Mesothelial cell of epicardium (in vitro differentiated cells): ENCODE measurements around the gene MTF1. TPM values are rescaled to one million over a fixed set of nuclear protein-coding genes. Genes with fewer than 3 reads are reported as not detected.

Source experiments
- DNase-seq, 2 experiments: peaks; one replicate each; pipeline ENCODE4 v3.0.0; 2021; ENCODE audit warnings: low spot score in 2 of 2; ENCODE audit not compliant: unreplicated experiment in 2 of 2
- H3K27ac Mint-ChIP-seq: 2 replicates; pipeline ENCODE4 v1.8.0; 2021; ENCODE audit warnings: mixed read lengths
- H3K27me3 Mint-ChIP-seq: 2 replicates; pipeline ENCODE4 v1.8.0; 2021; ENCODE audit warnings: low read depth, mixed read lengths
- H3K36me3 Mint-ChIP-seq: 2 replicates; pipeline ENCODE4 v1.8.0; 2021; ENCODE audit warnings: mixed read lengths
- H3K4me1 Mint-ChIP-seq: 2 replicates; pipeline ENCODE4 v1.8.0; 2021; ENCODE audit warnings: mixed read lengths
- H3K4me3 Mint-ChIP-seq: 2 replicates; pipeline ENCODE4 v1.8.0; 2021; ENCODE audit warnings: mild to moderate bottlenecking, moderate library complexity, mixed read lengths
- H3K9me3 Mint-ChIP-seq: 2 replicates; pipeline ENCODE4 v1.8.0; 2021; ENCODE audit warnings: mixed read lengths
- CTCF ChIP-seq: fragments of 200-600 bp; sonication (generic); IDR thresholded peaks from one replicate; pipeline ENCODE4 v1.5.0; 2021; ENCODE audit warnings: antibody characterized with exemption; ENCODE audit not compliant: unreplicated experiment
- total RNA-seq: library from RNA; stranded (reverse); gene quantifications from 3 replicates; pipeline ENCODE4 v1.2.1, GENCODE V29; 2021

The MTF1 gene
- total RNA-seq, 1 donor from 2014 or later = 14.3 TPM

- H3K4me1 Mint-ChIP-seq = peaks cover 5% of the 10 kb centered on the region
- TF ChIP-seq CTCF = no peak
- DNase-seq = no peak
- H3K9me3 Mint-ChIP-seq = no peaks in the 10 kb centered on the region
- peaks cover 2% of the 10 kb centered on the region for H3K36me3 Mint-ChIP-seq
- H3K4me3 Mint-ChIP-seq = no peak overlapping the region
- H3K27ac Mint-ChIP-seq = no peak overlapping the region
- no peaks in the 10 kb centered on the region for H3K27me3 Mint-ChIP-seq
These were observed 45.8 kb downstream of the MTF1 start for GRCh38 chr1:37813529-37814145.

- no peaks in the 10 kb centered on the region for H3K27me3 Mint-ChIP-seq
- no peak overlapping the region for H3K27ac Mint-ChIP-seq
- no peaks in the 10 kb centered on the region for H3K9me3 Mint-ChIP-seq
- peaks cover 2% of the 10 kb centered on the region for H3K36me3 Mint-ChIP-seq
- H3K4me1 Mint-ChIP-seq = peaks cover 13% of the 10 kb centered on the region
- peak; percentile 66 for TF ChIP-seq CTCF
- no peak overlapping the region for H3K4me3 Mint-ChIP-seq
- DNase-seq = peak; percentile 46 to 78
These were observed 48.3 kb downstream of the MTF1 start for GRCh38 chr1:37811027-37811655.

GRCh38 chr1:37809942-37810341 is 49.5 kb downstream of the MTF1 start:
- peaks cover 13% of the 10 kb centered on the region for H3K4me1 Mint-ChIP-seq
- no peaks in the 10 kb centered on the region for H3K9me3 Mint-ChIP-seq
- H3K27ac Mint-ChIP-seq = no peak overlapping the region
- H3K27me3 Mint-ChIP-seq = no peaks in the 10 kb centered on the region
- H3K36me3 Mint-ChIP-seq = peaks cover 3% of the 10 kb centered on the region
- TF ChIP-seq CTCF = no peak
- DNase-seq = no peak
- H3K4me3 Mint-ChIP-seq = no peak overlapping the region

- Mint-ChIP-seq H3K4me3 (peak overlapping the region; percentile 91), H3K4me1 (peaks cover 13% of the 10 kb centered on the region), H3K36me3 (peaks cover 12% of the 10 kb centered on the region), H3K9me3 (no peaks in the 10 kb centered on the region), H3K27me3 (no peaks in the 10 kb centered on the region), H3K27ac (peak overlapping the region; percentile 95)
- TF ChIP-seq CTCF = no peak
- DNase-seq = peak; percentile 53 to 73
These were observed 50.7 kb downstream of the MTF1 start for GRCh38 chr1:37808369-37809319.

GRCh38 chr1:37807555-37808368 is 51.6 kb downstream of the MTF1 start, which contains the start of the genes C1orf122 and YRDC:
Gene C1orf122, plus strand, starts transcription at chr1:37807790. Its CDS starts 615 bp downstream, at chr1:37808405.
Gene YRDC, minus strand, starts transcription at chr1:37808208. Its CDS starts 28 bp downstream, at chr1:37808180.
- H3K36me3 Mint-ChIP-seq = peaks cover 17% of the 10 kb centered on the region
- peak within 1 kb of the TSS; percentile 91 for H3K4me3 Mint-ChIP-seq
- peak within 1 kb of the TSS; percentile 95 for H3K27ac Mint-ChIP-seq
- TF ChIP-seq CTCF = no peak
- H3K9me3 Mint-ChIP-seq = no peaks in the 10 kb centered on the region
- peak; percentile 89 to 93 for DNase-seq
- peaks cover 13% of the 10 kb centered on the region for H3K4me1 Mint-ChIP-seq
- no peaks in the 10 kb centered on the region for H3K27me3 Mint-ChIP-seq
